Umbilical cord (tissue), 2 donors: ENCODE measurements around the gene ZNF554. TPM values are rescaled to one million over a fixed set of nuclear protein-coding genes. Genes with fewer than 3 reads are reported as not detected.
"Not testable (repeated sequence)": the region's sequence is repeated elsewhere in the genome, so short reads cannot be mapped to it uniquely, and the experiment has no call there.

Experiments used
- DNase-seq: peaks from one replicate; pipeline ENCODE4 v3.0.0-alpha.2; 2015; ENCODE audit warnings: low spot score
- total RNA-seq: library from RNA; depleted of rRNA; stranded (reverse); fragments of >200 nt; gene quantifications from one replicate; pipeline ENCODE4 v1.2.3, GENCODE V29; 2014; ENCODE audit warnings: low replicate concordance; ENCODE audit not compliant: insufficient read depth

Gene ZNF554
- total RNA-seq, 1 donor from 2014 or later: 7.0 TPM

DNA sequence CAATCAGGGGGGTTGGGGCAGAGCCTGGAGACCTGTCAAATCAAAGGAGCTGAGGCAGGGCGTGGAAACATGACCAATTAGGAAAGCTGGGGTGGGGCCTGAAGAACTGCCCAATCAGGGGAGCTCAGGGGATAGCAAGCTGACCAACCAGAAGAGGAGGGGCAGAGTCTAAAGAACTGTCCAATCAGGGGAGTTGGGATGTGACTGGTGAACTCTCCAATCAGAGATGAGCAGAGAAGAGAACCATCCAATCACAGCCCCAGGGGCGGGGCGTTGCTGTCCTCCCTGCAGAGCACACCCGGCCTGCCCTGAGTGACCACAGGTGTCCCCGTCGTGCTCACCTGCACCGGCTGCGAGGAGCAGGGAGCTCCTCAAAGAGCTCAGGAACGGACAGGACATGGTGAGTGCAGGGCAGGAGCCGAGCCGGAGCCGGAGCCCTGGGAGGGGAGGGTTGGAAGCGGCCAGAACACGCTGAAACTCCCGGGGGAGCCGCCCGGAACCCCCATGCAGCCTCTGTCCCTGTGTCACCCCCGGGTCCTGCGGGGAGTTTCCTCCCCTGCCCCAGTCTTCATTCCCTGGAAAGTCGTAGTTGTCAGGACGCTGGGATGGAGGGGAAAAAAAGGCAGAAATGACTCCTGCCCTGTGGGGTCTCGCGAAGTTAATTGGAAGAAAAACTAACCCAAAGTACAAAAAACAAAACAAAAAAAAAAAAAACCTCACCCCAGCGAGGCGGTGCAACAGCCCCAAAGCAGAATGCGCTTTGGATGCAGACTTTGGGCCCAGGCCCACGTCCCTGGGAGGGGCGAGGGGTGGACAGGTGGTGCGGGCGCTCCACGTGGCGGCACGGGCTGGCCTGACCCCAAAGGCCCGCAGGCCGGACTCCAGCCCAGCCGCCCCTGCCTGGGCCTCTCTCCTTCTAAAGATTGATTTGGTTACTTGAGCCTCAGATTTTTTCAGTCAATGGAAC is 47.6 kb downstream of the ZNF554 start, which contains the start of gene ZNF556:
Gene ZNF556 (plus strand): TSS at position 311 of the 967 bp plus-strand sequence. CDS start 87 bp downstream, at position 398.
- no peak for DNase-seq

GRCh38 chr19:2869618-2870017 is 50.0 kb downstream of the ZNF554 start:
- DNase-seq: no peak

- DNase-seq: not testable (repeated sequence)
Observed at GRCh38 chr19:2872175-2872574, 52.5 kb downstream of the ZNF554 start.

DNA sequence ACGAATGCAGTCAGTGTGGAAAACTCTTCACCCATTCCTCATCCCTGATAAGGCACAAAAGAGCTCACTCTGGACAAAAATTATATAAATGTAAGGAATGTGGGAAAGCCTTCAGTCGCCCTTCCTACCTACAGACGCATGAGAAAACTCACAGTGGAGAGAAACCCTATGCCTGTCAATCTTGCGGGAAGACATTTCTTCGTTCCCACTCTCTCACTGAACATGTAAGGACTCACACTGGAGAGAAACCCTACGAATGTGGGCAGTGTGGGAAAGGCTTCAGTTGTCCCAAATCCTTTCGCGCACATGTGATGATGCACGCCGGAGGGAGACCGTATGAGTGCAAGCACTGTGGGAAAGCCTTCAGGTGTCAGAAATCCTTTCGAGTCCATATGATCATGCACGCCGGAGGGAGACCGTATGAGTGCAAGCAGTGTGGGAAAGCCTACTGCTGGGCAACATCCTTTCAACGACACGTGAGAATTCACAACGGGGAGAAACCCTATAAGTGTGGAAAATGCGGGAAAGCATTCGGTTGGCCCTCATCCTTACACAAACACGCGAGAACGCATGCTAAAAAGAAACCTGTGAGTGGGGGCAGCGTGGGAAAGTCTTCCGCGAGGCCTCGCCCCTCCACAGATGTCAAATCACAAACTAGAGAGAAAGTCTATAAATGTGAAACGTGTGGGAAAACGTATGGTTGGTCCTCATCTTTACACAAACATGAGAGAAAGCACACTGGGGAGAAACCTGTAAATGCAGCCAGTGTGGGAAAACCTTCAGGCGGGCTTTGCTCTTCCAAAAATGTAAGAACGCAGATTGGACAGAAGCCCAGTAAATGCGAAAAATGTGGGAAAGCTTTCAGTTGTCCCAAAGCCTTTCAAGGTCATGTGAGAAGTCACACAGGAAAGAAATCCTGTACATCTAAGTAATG is 58.0 kb downstream of the ZNF554 start:
- no peak for DNase-seq

GRCh38 chr19:2883686-2884439 is 64.2 kb downstream of the ZNF554 start:
- no peak for DNase-seq

GRCh38 chr19:2885736-2886135 is 66.1 kb downstream of the ZNF554 start:
- DNase-seq: no peak

Other genes with a start within 250 kb of the ZNF554 start
- 0.48 TPM for gene GNG7, start 117.2 kb upstream of the ZNF554 start, total RNA-seq
- 8.2 TPM for gene DIRAS1, start 98.5 kb upstream of the ZNF554 start, total RNA-seq
- gene SLC39A3, start 79.9 kb upstream of the ZNF554 start, total RNA-seq: 18.3 TPM
- gene SGTA, start 36.6 kb upstream of the ZNF554 start, total RNA-seq: 21.4 TPM
- 31.8 TPM for gene THOP1, start 34.4 kb upstream of the ZNF554 start, total RNA-seq
- gene ZNF555, start 21.6 kb downstream of the ZNF554 start, total RNA-seq: 7.0 TPM
- 0.96 TPM for gene ZNF556, start 47.5 kb downstream of the ZNF554 start, total RNA-seq
- 2.6 TPM for gene ZNF57, start 81.1 kb downstream of the ZNF554 start, total RNA-seq
- 3.4 TPM for gene ZNF77, start 125.1 kb downstream of the ZNF554 start, total RNA-seq
- 7.5 TPM for gene TLE6, start 157.7 kb downstream of the ZNF554 start, total RNA-seq
- 12.3 TPM for gene TLE2, start 209.4 kb downstream of the ZNF554 start, total RNA-seq
- 41.4 TPM for gene TLE5, start 242.6 kb downstream of the ZNF554 start, total RNA-seq